ENCODE data around the gene S100A14.

DNA sequence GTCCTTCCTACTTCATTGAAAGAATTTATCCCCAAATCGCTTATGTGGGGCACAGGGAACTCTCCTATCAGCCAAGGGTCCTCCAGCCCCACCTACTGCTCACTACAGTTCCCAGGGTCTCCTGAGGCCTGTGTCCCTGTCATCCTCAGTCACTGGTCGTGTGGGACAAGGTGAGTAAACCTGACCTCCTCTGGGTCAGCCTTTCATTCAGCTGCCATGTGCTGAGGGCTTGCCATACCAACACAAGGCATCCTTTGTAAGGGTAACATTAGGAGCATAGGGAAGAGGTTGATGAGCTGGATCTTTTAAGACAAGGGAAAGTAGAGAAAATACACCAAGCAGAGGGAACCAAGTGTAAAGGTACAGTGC lies 31.2 kb upstream of the S100A14 start:
- TF ChIP-seq CTCF (IDR thresholded peaks at IDR 0.05): no peak
- TF ChIP-seq POLR2A (IDR thresholded peaks at IDR 0.05): no peak

Data from Peyer's patch (tissue), 4 donors.